Measurements from ENCODE around the gene CFAP53.
"Not testable (repeated sequence)": the region's sequence is repeated elsewhere in the genome, so short reads cannot be mapped to it uniquely, and the experiment has no call there.

CFAP53 gene

DNA sequence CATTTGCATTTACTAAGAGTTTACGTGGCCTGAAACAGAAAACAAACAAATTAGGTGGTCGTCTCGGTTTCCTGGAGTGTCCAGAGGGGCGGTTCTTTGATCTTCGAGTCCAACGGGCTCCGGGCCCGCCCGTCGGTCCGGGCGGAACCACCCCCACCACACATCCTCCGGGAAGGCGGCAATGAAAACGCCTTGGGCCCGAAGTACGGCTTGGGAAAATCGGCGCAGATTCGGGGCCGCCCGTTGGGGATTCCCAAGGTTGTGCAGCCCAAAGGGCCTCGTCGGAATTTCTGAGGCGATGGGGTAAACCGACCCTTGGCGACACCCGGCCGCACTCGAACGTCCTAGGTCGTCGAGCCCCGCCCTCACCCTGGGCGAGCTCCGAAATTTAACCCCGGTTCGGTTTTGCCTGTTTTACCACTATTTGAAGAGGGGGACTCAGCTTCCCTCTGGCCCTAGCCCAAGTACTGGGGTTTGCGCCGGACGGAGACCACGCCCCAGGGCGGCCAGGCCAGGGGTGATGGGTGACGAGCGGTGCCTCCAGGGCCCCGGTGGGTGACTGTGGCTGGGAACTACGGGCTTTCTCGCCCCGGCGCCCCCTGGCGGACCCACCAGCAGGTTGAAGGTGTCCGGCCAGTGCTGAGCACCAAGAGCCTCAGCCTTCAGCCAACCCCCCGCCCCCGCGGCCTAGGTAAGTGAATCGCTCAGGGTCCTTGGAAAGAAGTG is 1.9 kb upstream of the CFAP53 start:
- H3K4me3 ChIP-seq (ENCODE audit: low read depth, low read length), result peak overlapping the region; percentile 53
- TF ChIP-seq CTCF (IDR thresholded peaks at IDR 0.05; ENCODE audit: low read depth, low read length), result peak; percentile 83
- in situ Hi-C loops (cut with HindIII; ENCODE audit: low sequenced_read_pairs), result no loop called here
- DNase-seq (ENCODE audit: low read depth, low spot score), result peak; percentile 68

DNA sequence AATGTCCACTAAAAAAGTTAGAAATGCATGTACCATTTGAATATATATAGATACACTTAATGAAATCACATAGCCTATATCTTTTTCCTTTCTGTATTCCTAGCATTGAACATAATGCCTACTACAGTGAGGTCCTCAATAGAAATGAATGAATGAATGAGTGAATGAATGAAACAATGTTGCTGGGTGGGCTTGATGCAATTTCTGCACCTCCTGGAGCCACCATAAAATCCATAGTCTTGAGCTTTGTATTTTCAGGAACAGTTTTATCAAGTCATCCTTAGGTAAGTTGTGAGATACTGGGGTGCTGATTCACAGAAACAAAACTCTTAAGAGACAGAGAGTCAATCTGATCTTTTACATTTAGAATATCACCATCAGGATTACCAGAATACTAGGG is 3.3 kb downstream of the CFAP53 start:
- in situ Hi-C loops (cut with HindIII; ENCODE audit: low sequenced_read_pairs), result no loop called here
- no peak for DNase-seq (ENCODE audit: low read depth, low spot score)
- no peak overlapping the region for H3K4me3 ChIP-seq (ENCODE audit: low read depth, low read length)
- no peak for TF ChIP-seq CTCF (IDR thresholded peaks at IDR 0.05; ENCODE audit: low read depth, low read length)

- in situ Hi-C loops (cut with HindIII; ENCODE audit: low sequenced_read_pairs), result no loop called here
- TF ChIP-seq CTCF (IDR thresholded peaks at IDR 0.05; ENCODE audit: low read depth, low read length), result no peak
- no peak overlapping the region for H3K4me3 ChIP-seq (ENCODE audit: low read depth, low read length)
- no peak for DNase-seq (ENCODE audit: low read depth, low spot score)
Measured at GRCh38 chr18:50250935-50251334, 15.4 kb downstream of the CFAP53 start.

DNA sequence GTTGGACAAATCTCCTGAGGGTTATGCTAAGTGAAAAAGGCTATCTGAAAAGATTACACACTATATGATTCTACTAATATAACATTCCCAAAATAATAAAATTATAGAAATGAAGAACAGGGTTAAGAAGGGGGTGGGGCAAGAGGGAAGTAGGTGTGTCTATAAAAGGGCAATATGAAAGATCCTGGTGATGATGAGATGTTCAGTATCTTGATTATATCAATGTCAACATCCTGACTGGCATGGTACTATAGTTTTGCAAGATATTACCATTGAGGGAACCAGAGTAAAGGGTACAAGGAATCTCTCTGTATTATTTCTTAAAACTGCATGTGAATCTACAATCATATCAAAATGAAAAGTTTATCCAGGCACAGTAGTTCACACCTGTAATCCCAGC is 16.7 kb downstream of the CFAP53 start:
- DNase-seq (ENCODE audit: low read depth, low spot score), result no peak
- in situ Hi-C loops (cut with HindIII; ENCODE audit: low sequenced_read_pairs), result no loop called here
- no peak for TF ChIP-seq CTCF (IDR thresholded peaks at IDR 0.05; ENCODE audit: low read depth, low read length)
- H3K4me3 ChIP-seq (ENCODE audit: low read depth, low read length), result no peak overlapping the region

- H3K4me3 ChIP-seq (ENCODE audit: low read depth, low read length), result no peak overlapping the region
- TF ChIP-seq CTCF (IDR thresholded peaks at IDR 0.05; ENCODE audit: low read depth, low read length), result no peak
- in situ Hi-C loops (cut with HindIII; ENCODE audit: low sequenced_read_pairs), result no loop called here
- no peak for DNase-seq (ENCODE audit: low read depth, low spot score)
Measured at GRCh38 chr18:50247561-50247960, 18.7 kb downstream of the CFAP53 start.

- in situ Hi-C loops (cut with HindIII; ENCODE audit: low sequenced_read_pairs); H3K4me3 ChIP-seq (ENCODE audit: low read depth, low read length); DNase-seq (ENCODE audit: low read depth, low spot score): not testable (repeated sequence)
Measured at GRCh38 chr18:50241768-50242167, 24.5 kb downstream of the CFAP53 start.

- no peak for DNase-seq (ENCODE audit: low read depth, low spot score)
- in situ Hi-C loops (cut with HindIII; ENCODE audit: low sequenced_read_pairs), result no loop called here
Measured at GRCh38 chr18:50240080-50240563, 26.2 kb downstream of the CFAP53 start.

More at GRCh38 chr18:50240080-50240563, 26.2 kb downstream of the CFAP53 start:
- no peak overlapping the region for H3K4me3 ChIP-seq (ENCODE audit: low read depth, low read length)
- no peak for TF ChIP-seq CTCF (IDR thresholded peaks at IDR 0.05; ENCODE audit: low read depth, low read length)

Data from astrocyte of the spinal cord (primary cell).